Measurements from ENCODE around the gene PARP2. TPM values are rescaled to one million over a fixed set of nuclear protein-coding genes. Genes with fewer than 3 reads are reported as not detected.

The PARP2 gene
- total RNA-seq, 4 donors from 2014 or later = 5.0 to 20.3 (median 11.7) TPM

DNA sequence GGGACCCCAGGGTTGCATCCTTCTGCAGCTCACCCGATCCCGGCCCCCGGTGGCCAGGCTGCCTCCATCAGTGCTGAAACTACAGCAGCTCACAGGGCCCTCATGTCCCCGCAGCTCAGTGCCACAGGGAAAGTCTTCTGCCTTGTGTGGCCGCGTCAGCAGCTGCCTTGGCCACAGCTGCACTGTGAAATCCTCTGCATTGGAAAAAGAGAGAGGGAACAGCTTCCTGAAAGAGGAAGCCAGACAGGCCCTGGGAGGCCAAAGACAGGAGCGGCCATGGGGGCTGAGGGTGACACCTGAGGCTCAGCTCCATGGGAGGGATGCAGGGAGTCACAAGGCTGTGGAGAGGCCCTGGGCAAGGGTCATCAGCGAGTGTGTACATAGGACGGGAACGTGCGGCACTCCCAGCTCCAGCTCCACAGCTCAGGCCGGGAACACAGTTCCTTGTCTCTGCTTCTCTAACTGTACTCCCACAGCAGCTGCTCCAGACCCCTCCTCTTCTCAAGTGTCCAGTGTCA is 32.7 kb downstream of the PARP2 start:
- no peak overlapping the region for H3K4me3 ChIP-seq
- H3K9me3 ChIP-seq = no peaks in the 10 kb centered on the region
- TF ChIP-seq, protein P1, sequence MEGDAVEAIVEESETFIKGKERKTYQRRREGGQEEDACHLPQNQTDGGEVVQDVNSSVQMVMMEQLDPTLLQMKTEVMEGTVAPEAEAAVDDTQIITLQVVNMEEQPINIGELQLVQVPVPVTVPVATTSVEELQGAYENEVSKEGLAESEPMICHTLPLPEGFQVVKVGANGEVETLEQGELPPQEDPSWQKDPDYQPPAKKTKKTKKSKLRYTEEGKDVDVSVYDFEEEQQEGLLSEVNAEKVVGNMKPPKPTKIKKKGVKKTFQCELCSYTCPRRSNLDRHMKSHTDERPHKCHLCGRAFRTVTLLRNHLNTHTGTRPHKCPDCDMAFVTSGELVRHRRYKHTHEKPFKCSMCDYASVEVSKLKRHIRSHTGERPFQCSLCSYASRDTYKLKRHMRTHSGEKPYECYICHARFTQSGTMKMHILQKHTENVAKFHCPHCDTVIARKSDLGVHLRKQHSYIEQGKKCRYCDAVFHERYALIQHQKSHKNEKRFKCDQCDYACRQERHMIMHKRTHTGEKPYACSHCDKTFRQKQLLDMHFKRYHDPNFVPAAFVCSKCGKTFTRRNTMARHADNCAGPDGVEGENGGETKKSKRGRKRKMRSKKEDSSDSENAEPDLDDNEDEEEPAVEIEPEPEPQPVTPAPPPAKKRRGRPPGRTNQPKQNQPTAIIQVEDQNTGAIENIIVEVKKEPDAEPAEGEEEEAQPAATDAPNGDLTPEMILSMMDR (IDR thresholded peaks at IDR 0.05) = no peak
- no peak for TF ChIP-seq POLR2A (IDR thresholded peaks at IDR 0.05)
- 82 to 86% methylated on average over 8 to 9 of the region's 12 CpGs for WGBS, 2 donors
- H3K27me3 ChIP-seq = no peaks in the 10 kb centered on the region
- no peaks in the 10 kb centered on the region for H3K4me1 ChIP-seq
- H3K27ac ChIP-seq = no peak overlapping the region
- DNase-seq = no peak
- intact Hi-C loops (cut with DNase I) = no loop called here
- peaks cover 24 to 100% (median 78%) of the 10 kb centered on the region in 3 donors for H3K36me3 ChIP-seq

GRCh38 chr14:20377171-20377570 is 33.7 kb downstream of the PARP2 start:
- Histone ChIP-seq H3K9me3 (no peaks in the 10 kb centered on the region), H3K36me3 (peaks cover 34 to 100% (median 88%) of the 10 kb centered on the region in 3 donors), H3K4me3 (no peak overlapping the region), H3K4me1 (no peaks in the 10 kb centered on the region), H3K27ac (no peak overlapping the region), H3K27me3 (no peaks in the 10 kb centered on the region)
- no peak for DNase-seq
- TF ChIP-seq POLR2A (IDR thresholded peaks at IDR 0.05) = no peak
- TF ChIP-seq, protein P1 (IDR thresholded peaks at IDR 0.05) = no peak
- 100% methylated on average over 2 of the region's 2 CpGs for WGBS, 2 donors
- intact Hi-C loops (cut with DNase I) = no loop called here

DNA sequence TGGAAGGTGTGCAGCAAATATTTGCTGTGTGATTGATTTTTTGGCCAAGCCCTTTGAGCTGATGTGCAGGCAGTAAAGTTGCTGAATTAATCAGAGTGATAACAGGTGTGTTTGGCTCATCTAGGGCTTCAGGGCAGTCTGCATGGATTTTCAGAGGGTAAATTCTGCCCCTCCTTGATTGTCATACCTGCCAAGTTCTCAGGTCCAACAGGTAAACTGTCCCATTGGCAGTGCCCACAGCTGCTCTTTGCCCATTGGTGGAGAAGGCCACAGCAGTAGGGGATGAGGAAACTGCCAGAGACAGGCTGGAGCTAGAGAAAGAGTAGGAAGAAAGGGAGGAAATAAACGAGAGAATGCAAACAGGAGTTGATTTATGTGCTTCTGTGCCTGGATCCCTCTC is 36.3 kb downstream of the PARP2 start:
- H3K4me3 ChIP-seq = no peak overlapping the region
- intact Hi-C loops (cut with DNase I) = no loop called here
- no peak overlapping the region for H3K27ac ChIP-seq
- peaks cover 59 to 100% (median 91%) of the 10 kb centered on the region in 3 donors for H3K36me3 ChIP-seq
- DNase-seq = no peak
- no peaks in the 10 kb centered on the region for H3K4me1 ChIP-seq
- no peaks in the 10 kb centered on the region for H3K27me3 ChIP-seq
- no peaks in the 10 kb centered on the region for H3K9me3 ChIP-seq
- 55 to 86% methylated on average over 1 of the region's 1 CpG for whole genome bisulfite sequencing, 2 donors
- TF ChIP-seq, protein P1 (IDR thresholded peaks at IDR 0.05) = no peak
- TF ChIP-seq POLR2A (IDR thresholded peaks at IDR 0.05) = no peak

DNA sequence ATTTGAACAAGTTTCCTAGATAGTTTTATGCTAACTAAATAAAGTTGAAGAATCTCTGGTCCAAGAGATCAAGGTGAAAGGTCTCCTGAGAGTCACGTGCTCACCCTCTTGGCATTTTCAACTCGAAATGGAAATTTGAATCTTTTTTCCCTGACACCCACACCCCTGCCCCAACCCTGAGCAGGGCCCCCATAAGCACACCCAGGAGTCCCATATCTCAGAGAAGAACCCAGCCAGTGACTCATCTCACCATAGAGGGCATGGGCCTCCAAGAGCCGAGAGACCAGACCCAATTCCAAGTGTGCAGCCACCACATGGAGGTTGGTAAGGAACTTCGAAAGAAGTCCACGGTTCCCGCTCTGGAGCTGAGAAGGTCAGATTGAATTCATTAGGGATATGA is 37.2 kb downstream of the PARP2 start:
- no peak overlapping the region for H3K27ac ChIP-seq
- H3K36me3 ChIP-seq = peaks cover 64 to 100% (median 91%) of the 10 kb centered on the region in 3 donors
- no peaks in the 10 kb centered on the region for H3K27me3 ChIP-seq
- H3K4me3 ChIP-seq = no peak overlapping the region
- intact Hi-C loops (cut with DNase I) = no loop called here
- H3K9me3 ChIP-seq = no peaks in the 10 kb centered on the region
- no peaks in the 10 kb centered on the region for H3K4me1 ChIP-seq
- no peak for DNase-seq
- no peak for TF ChIP-seq POLR2A (IDR thresholded peaks at IDR 0.05)
- TF ChIP-seq, protein P1 (IDR thresholded peaks at IDR 0.05) = no peak
- WGBS, 2 donors = 81 to 88% methylated on average over 6 of the region's 6 CpGs

GRCh38 chr14:20381341-20381740 is 37.9 kb downstream of the PARP2 start:
- H3K27me3 ChIP-seq = no peaks in the 10 kb centered on the region
- peaks cover 70 to 100% (median 91%) of the 10 kb centered on the region in 3 donors for H3K36me3 ChIP-seq
- TF ChIP-seq, protein P1 (IDR thresholded peaks at IDR 0.05) = no peak
- TF ChIP-seq POLR2A (IDR thresholded peaks at IDR 0.05) = no peak
- DNase-seq = no peak
- no peaks in the 10 kb centered on the region for H3K9me3 ChIP-seq
- intact Hi-C loops (cut with DNase I) = no loop called here
- 73 to 87% methylated on average over 2 to 3 of the region's 7 CpGs for WGBS, 2 donors
- H3K4me1 ChIP-seq = no peaks in the 10 kb centered on the region
- no peak overlapping the region for H3K4me3 ChIP-seq
- no peak overlapping the region for H3K27ac ChIP-seq

All from esophagus squamous epithelium (tissue), 5 donors.